Thyroid gland (tissue), 4 donors: ENCODE results near the gene MIDN. TPM values are rescaled to one million over a fixed set of nuclear protein-coding genes. Genes with fewer than 3 reads are reported as not detected.

Experiments
- DNase-seq, 2 donors: peaks; one replicate each; pipeline ENCODE4 v3.0.0-alpha.2; 2019
- H3K27ac ChIP-seq, 3 donors: fragments of 200-600 bp; sonication (generic); 1 replicate in 2 of 3; 2 replicates in 1 of 3; pipeline ENCODE4 v1.5.1; 2016 to 2019; ENCODE audit warnings: mild to moderate bottlenecking in 1 of 3, moderate library complexity in 1 of 3
- H3K27me3 ChIP-seq: fragments of 200-600 bp; sonication (generic); one replicate; pipeline ENCODE4 v1.5.1; 2019
- H3K36me3 ChIP-seq, 2 donors: fragments of 200-600 bp; sonication (generic); one replicate each; pipeline ENCODE4 v1.5.1; 2016 to 2019
- H3K4me1 ChIP-seq, 2 donors: fragments of 200-600 bp; sonication (generic); one replicate each; pipeline ENCODE4 v1.5.1; 2017 to 2019
- H3K4me3 ChIP-seq, 3 donors: fragments of 200-600 bp; sonication (generic); replicated peaks in 1 of 3; 1 replicate in 2 of 3; 2 replicates in 1 of 3; pipeline ENCODE4 v1.5.1; 2016; ENCODE audit warnings: mild to moderate bottlenecking in 1 of 3
- H3K9me3 ChIP-seq: fragments of 200-600 bp; sonication (generic); one replicate; pipeline ENCODE4 v1.5.1; 2017
- CTCF ChIP-seq, 6 experiments: fragments of 200-600 bp in 3 of 6; fragments of 450-650 bp in 3 of 6; sonication (generic) in 3 of 6; IDR thresholded peaks; one replicate each; pipeline ENCODE4 v1.5.1; 2016 to 2019; ENCODE audit warnings: antibody characterized with exemption in 6 of 6, mild to moderate bottlenecking in 2 of 6, inconsistent platforms in 1 of 6, moderate library complexity in 1 of 6
- POLR2A ChIP-seq, 2 donors: fragments of 450-650 bp; IDR thresholded peaks; one replicate each; pipeline ENCODE4 v1.6.1; 2017; ENCODE audit warnings: antibody characterized with exemption in 2 of 2, mild to moderate bottlenecking in 2 of 2, moderate library complexity in 1 of 2
- whole genome bisulfite sequencing, 2 donors: methylation state at CpG; one replicate each; pipeline ENCODE4 v1.1.5; 2017; 5-methylcytosine and 5-hydroxymethylcytosine counted together
- intact Hi-C: fragments of 100-400 bp; cut with DNase I; formaldehyde crosslinking; loops from one replicate; pipeline ENCODE4 v1.15.1; 2023
- total RNA-seq, 4 donors: library from RNA; depleted of rRNA; stranded (reverse); fragments of >200 nt; gene quantifications; one replicate each; pipeline ENCODE4 v1.2.3, GENCODE V29; 2016

MIDN gene
- total RNA-seq, 4 donors from 2014 or later, result 16.2 to 89.2 (median 17.9) TPM

DNA sequence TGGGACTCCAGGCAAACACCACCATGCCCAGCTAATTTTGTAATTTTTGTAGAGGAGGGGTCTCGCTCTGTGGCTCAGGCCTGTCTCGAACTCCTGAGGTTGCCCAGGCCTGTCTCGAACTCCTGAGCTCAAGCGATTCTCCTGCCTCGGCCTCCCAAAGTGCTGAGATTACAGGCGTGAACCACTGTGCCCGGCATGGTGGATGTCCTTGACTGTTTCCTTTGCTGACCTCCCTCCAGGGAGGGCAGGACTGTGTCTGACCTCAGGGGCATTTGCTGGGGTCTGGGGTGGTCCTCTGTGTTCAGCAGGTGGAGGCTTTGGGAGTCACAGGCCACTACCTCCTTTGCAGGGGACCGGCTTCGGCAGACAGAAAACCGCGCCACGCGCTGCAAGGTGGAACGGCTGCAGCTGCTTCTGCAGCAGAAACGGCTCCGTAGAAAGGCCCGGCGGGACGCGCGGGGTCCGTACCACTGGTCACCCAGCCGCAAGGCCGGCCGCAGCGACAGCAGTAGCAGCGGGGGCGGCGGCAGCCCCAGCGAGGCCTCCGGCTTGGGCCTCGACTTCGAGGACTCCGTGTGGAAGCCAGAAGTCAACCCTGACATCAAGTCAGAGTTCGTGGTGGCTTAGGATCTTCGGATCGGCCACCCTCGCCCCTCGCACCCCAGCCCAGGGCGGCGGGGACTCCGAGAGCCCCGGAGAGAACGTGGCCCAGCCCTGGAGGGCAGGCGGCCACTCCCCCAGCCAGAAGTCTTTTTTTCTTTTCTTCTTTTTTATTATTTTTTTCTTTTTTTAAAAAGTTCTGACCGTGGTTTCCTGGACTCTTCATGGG is 8.5 kb downstream of the MIDN start:
- intact Hi-C loops, result no loop called here
- DNase-seq, result no peak
- Histone ChIP-seq H3K4me1 (peaks cover 37 to 85% of the 10 kb centered on the region in 2 donors), H3K9me3 (no peaks in the 10 kb centered on the region), H3K27ac (peak overlapping the region in 1 of 3 donors; percentile 97), H3K27me3 (no peaks in the 10 kb centered on the region), H3K4me3 (no peak overlapping the region), H3K36me3 (peaks cover 41 to 55% of the 10 kb centered on the region in 2 donors)
- WGBS, 2 donors, result 85 to 93% methylated on average over 22 to 37 of the region's 46 CpGs
- TF ChIP-seq POLR2A (IDR thresholded peaks at IDR 0.05), result no peak
- no peak for TF ChIP-seq CTCF (IDR thresholded peaks at IDR 0.05)

DNA sequence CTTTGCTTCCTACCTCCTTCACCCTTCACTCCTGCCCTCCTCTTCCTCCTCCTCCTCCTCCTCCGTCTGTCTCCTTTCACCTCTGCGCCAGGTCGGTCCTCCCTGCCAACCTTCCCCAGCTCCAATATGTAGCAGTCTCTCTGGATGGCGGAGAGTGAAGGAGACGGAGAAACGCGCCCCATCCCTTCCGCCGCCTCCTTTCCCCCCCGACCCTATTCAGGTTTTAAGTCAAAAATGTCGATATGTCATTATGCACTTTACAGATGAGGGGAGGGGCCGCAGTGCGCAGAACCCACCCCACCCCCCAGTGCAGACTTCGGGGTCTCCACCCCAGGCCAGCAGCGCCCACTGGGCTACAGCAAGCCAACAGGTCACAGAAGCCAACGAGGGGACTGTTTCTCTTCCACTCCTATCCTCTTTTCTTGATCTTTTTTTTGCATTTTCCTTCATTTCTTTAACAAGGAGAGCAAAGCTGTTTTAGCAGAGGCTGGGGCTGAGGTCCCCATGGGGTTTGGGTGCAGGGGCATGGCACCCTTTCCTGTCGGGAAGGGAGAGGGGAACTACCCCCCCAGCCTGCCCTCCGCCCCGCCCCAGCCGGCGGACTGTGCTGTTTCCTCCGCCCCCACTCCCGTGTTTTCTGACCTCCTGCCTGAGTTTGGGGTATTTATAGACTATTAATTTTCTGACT is 9.2 kb downstream of the MIDN start:
- H3K27me3 ChIP-seq, result no peaks in the 10 kb centered on the region
- no peak for DNase-seq
- intact Hi-C loops, result no loop called here
- H3K36me3 ChIP-seq, result peaks cover 40 to 53% of the 10 kb centered on the region in 2 donors
- H3K9me3 ChIP-seq, result no peaks in the 10 kb centered on the region
- H3K4me3 ChIP-seq, result no peak overlapping the region
- peaks cover 38 to 85% of the 10 kb centered on the region in 2 donors for H3K4me1 ChIP-seq
- TF ChIP-seq CTCF (IDR thresholded peaks at IDR 0.05), result no peak
- no peak for TF ChIP-seq POLR2A (IDR thresholded peaks at IDR 0.05)
- peak overlapping the region in 2 of 3 donors; percentile 96 to 97 for H3K27ac ChIP-seq
- WGBS, 2 donors, result 71 to 76% methylated on average over 23 of the region's 23 CpGs

GRCh38 chr19:1258163-1258492 is 9.7 kb downstream of the MIDN start:
- peaks cover 40 to 53% of the 10 kb centered on the region in 2 donors for H3K36me3 ChIP-seq
- WGBS, 2 donors, result 81 to 92% methylated on average over 8 of the region's 8 CpGs
- TF ChIP-seq POLR2A (IDR thresholded peaks at IDR 0.05) (no peak), CTCF (IDR thresholded peaks at IDR 0.05) (no peak)
- H3K4me3 ChIP-seq, result no peak overlapping the region
- peak overlapping the region in 2 of 3 donors; percentile 96 to 97 for H3K27ac ChIP-seq
- intact Hi-C loops, result no loop called here
- H3K4me1 ChIP-seq, result peaks cover 38 to 85% of the 10 kb centered on the region in 2 donors
- DNase-seq, result no peak
- no peaks in the 10 kb centered on the region for H3K9me3 ChIP-seq
- H3K27me3 ChIP-seq, result no peaks in the 10 kb centered on the region

DNA sequence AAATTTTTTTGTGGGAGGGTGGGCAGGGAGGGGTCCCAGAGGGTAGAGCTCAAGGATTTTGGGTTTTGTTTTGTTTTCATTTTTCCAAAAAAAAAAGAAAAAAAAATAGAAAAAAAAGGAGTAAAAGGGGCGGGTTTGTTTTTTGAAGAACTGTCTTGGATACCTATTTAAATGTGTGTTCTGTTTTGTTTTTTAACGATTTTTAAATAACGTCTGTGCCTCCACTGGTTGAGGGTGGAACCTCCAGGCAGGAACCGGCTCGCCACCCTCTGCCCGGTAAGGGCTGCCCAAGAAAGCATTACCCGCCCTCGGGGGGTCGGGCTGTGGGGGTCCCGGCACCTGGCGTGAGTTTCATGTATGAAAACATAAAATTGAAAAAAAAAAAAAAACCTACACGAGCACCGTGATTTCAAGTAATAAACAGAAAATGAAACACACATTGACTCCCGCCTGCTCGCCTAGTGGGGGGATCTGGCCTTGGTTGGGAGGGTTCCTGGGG is 10.4 kb downstream of the MIDN start:
- no peak for DNase-seq
- Histone ChIP-seq H3K4me3 (no peak overlapping the region), H3K4me1 (peaks cover 37 to 85% of the 10 kb centered on the region in 2 donors), H3K27me3 (no peaks in the 10 kb centered on the region), H3K27ac (peak overlapping the region; percentile 26 to 97 (median 96)), H3K36me3 (peaks cover 40 to 51% of the 10 kb centered on the region in 2 donors), H3K9me3 (no peaks in the 10 kb centered on the region)
- TF ChIP-seq CTCF (IDR thresholded peaks at IDR 0.05) (no peak), POLR2A (IDR thresholded peaks at IDR 0.05) (no peak)
- WGBS, 2 donors, result 55 to 59% methylated on average over 15 of the region's 15 CpGs
- intact Hi-C loops, result no loop called here
